IPS-18c (cell line): ENCODE data around the gene P2RX5.
A peak's percentile ranks its signal among the peaks of the same experiment; 100 is the strongest.
"Not testable (repeated sequence)": the region's sequence is repeated elsewhere in the genome, so short reads cannot be mapped to it uniquely, and the experiment has no call there.

ENCODE experiments used
- H3K4me3 ChIP-seq: 2 replicates; pipeline ENCODE4 v1.7.0; 2013; ENCODE audit warnings: low read depth, mild to moderate bottlenecking, low read length, moderate library complexity; ENCODE audit not compliant: insufficient read depth
- H3K9me3 ChIP-seq: one replicate; pipeline ENCODE4 v1.6.1; 2013; ENCODE audit warnings: mild to moderate bottlenecking, low read length, moderate library complexity; ENCODE audit not compliant: control insufficient read depth, insufficient read depth

The P2RX5 gene, protein sequence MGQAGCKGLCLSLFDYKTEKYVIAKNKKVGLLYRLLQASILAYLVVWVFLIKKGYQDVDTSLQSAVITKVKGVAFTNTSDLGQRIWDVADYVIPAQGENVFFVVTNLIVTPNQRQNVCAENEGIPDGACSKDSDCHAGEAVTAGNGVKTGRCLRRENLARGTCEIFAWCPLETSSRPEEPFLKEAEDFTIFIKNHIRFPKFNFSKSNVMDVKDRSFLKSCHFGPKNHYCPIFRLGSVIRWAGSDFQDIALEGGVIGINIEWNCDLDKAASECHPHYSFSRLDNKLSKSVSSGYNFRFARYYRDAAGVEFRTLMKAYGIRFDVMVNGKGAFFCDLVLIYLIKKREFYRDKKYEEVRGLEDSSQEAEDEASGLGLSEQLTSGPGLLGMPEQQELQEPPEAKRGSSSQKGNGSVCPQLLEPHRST

DNA sequence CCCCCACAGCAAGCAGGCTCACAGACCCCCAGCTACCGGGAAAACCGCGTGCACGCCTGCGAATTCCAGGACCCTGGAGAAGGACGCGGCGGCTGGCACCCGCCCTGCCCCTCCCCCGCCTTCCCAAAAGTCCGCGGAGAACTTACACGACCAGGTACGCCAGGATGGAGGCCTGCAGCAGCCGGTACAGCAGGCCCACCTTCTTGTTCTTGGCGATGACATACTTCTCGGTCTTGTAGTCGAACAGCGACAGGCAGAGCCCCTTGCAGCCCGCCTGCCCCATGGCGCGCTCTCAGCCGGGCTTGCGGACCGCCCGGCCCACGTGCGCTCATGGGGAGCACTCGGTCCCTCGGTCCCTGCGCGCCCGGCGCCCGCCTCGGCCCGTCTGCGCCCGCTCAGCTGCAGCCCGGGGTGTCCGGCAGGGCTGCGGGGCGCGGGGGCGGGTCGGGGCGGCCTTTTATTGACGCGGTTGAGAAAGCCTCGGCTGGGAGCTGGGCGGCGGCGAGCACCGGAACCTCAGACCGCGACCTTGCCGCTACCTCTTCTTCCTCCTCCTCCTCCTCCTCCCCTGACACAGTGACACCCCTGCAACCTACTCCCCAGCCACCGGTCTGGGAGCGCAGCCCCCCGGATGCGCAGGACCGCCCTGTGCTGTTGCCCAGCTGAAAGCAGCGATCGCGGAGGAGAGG, at the start of gene P2RX5:
Gene P2RX5, minus strand, starts transcription at position 433 of the 689 bp plus-strand sequence. Its CDS starts 150 bp downstream, at position 283.
- H3K9me3 ChIP-seq = peaks cover 8% of the 10 kb centered on the region
- H3K4me3 ChIP-seq = peak within 1 kb of the TSS; percentile 57

- Histone ChIP-seq H3K4me3 (no peak overlapping the region), H3K9me3 (no peaks in the 10 kb centered on the region)
Measured at GRCh38 chr17:3745071-3745470, 49.1 kb upstream of the P2RX5 start.

- Histone ChIP-seq H3K9me3 (no peaks in the 10 kb centered on the region), H3K4me3 (no peak overlapping the region)
Measured at GRCh38 chr17:3744014-3744413, 48.1 kb upstream of the P2RX5 start.

GRCh38 chr17:3740611-3741073, 44.7 kb upstream of the P2RX5 start:
- Histone ChIP-seq H3K4me3 (no peak overlapping the region), H3K9me3 (no peaks in the 10 kb centered on the region)

- H3K4me3 ChIP-seq = no peak overlapping the region
Measured at GRCh38 chr17:3739422-3740124, 43.6 kb upstream of the P2RX5 start.

GRCh38 chr17:3738562-3739295, 42.8 kb upstream of the P2RX5 start:
- H3K4me3 ChIP-seq = no peak overlapping the region; the same call in 1 of the 2 replicates
- no peaks in the 10 kb centered on the region for H3K9me3 ChIP-seq

More at GRCh38 chr17:3739422-3740124, 43.6 kb upstream of the P2RX5 start:
- H3K9me3 ChIP-seq = no peaks in the 10 kb centered on the region

GRCh38 chr17:3735515-3735914, 39.6 kb upstream of the P2RX5 start:
- no peak overlapping the region for H3K4me3 ChIP-seq
- no peaks in the 10 kb centered on the region for H3K9me3 ChIP-seq

DNA sequence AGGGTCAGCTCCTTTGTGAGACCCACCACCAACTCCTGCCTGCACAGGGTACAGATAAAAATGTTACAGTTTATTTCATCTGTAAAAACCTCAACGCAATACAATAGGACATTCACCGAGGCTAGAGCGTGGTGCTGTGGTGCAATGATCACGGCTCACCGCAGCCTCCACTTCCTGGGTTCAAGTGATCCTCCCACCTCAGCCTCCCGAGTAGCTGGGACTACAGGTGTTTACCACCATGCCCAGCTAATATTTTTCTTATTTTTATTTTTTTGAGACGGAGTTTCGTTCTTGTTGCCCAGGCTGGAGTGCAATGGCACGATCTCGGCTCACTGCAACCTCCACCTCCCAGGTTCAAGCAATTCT, 38.9 kb upstream of the P2RX5 start:
- not testable (repeated sequence) for H3K4me3 ChIP-seq

DNA sequence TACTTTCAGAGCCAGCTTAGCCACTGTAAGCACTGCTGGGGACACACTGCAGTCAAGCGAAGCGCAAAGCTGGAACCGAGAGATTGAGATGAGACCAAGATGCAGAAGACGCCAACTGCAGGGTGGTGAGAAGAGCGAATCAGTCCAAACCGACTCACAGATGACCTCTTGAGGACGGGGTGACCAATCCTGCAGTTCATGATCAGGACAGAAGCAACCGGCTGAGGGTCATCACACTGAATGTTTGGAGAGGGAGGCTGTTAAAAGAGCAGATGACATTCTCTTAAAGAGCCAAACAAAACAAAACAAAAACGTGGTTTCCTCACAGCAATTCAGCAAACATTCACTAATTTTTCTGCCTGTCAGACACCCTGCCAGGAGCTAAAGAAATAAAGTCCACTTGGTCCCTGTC, 36.3 kb upstream of the P2RX5 start:
- Histone ChIP-seq H3K9me3 (no peaks in the 10 kb centered on the region), H3K4me3 (no peak overlapping the region)

More for the DNA sequence above, 38.9 kb upstream of the P2RX5 start:
- H3K9me3 ChIP-seq = not testable (repeated sequence)

DNA sequence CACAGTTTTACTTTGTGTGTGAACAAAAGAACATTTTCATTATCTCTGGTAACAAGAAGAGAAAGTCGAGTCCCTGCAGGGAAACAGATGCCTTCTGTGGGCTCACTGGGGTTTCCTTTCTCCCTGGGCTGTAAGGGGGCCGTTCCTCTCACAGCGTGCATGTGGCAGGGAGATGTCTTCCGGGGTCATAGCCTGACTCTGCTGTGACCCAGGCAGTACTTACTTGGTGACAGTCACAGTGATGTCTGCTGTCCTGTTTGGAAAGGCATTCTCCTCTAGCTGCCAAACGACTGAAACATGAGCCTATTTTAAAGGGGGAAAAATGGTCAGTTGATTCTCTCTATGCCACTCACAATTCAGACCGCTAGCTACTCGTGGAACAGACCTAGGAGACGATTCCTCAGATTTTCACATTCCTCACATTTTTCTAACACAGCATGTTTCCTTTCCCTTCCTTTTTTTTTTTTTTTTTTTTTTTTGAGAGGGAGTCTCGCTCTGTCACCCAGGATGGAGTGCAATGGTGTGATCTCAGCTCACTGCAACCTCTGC, 35.0 kb upstream of the P2RX5 start:
- Histone ChIP-seq H3K9me3 (no peaks in the 10 kb centered on the region), H3K4me3 (no peak overlapping the region)

- Histone ChIP-seq H3K4me3 (no peak overlapping the region), H3K9me3 (no peaks in the 10 kb centered on the region)
Measured at GRCh38 chr17:3729881-3730280, 33.9 kb upstream of the P2RX5 start.

GRCh38 chr17:3728099-3728498, 32.1 kb upstream of the P2RX5 start:
- not testable (repeated sequence) for H3K4me3 ChIP-seq, H3K9me3 ChIP-seq

DNA sequence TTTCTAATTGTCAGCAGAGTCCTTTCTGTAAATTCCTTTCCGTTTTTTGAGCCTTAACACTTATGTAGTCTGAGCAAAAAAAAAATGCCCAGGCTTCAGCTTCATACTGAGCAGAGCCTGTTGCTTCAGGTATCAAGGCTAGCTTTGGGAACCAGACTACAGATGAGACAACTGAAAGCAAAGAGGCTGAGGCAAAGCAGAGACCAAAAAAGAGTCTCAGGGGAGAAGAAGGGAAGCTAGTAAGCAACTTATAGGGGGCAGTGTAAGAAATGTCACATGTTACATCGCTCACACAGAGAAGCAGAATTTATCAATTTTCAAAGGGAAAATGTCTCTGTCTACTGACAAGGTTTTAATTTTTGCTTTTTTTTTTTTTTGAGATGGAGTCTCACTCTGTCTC, 31.1 kb upstream of the P2RX5 start:
- Histone ChIP-seq H3K9me3 (no peaks in the 10 kb centered on the region), H3K4me3 (no peak overlapping the region)

DNA sequence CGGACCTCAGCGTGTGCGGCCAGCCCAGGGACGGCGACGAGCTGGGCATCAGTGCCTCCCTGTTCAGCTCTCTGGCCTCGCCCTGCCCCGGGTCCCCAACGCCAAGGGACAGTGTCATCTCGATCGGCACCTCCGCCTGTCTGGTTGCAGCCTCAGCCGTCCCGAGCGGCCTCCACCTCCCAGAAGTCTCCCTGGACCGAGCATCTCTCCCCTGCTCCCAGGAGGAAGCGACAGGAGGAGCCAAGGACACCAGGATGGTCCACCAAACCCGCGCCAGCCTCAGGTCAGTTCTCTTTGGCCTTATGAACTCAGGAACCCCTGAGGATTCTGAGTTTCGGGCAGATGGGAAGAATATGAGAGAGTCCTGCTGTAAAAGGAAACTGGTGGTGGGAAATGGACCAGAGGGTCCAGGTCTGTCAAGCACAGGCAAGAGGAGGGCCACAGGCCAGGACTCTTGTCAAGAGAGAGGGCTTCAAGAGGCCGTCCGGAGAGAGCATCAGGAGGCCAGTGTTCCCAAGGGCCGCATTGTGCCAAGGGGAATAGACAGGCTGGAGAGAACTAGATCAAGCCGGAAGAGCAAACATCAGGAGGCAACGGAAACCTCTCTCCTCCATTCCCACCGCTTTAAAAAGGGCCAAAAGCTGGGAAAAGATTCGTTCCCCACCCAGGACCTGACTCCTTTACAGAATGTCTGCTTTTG, 28.6 kb upstream of the P2RX5 start:
- H3K4me3 ChIP-seq = peak overlapping the region; percentile 95
- H3K9me3 ChIP-seq = no peaks in the 10 kb centered on the region

DNA sequence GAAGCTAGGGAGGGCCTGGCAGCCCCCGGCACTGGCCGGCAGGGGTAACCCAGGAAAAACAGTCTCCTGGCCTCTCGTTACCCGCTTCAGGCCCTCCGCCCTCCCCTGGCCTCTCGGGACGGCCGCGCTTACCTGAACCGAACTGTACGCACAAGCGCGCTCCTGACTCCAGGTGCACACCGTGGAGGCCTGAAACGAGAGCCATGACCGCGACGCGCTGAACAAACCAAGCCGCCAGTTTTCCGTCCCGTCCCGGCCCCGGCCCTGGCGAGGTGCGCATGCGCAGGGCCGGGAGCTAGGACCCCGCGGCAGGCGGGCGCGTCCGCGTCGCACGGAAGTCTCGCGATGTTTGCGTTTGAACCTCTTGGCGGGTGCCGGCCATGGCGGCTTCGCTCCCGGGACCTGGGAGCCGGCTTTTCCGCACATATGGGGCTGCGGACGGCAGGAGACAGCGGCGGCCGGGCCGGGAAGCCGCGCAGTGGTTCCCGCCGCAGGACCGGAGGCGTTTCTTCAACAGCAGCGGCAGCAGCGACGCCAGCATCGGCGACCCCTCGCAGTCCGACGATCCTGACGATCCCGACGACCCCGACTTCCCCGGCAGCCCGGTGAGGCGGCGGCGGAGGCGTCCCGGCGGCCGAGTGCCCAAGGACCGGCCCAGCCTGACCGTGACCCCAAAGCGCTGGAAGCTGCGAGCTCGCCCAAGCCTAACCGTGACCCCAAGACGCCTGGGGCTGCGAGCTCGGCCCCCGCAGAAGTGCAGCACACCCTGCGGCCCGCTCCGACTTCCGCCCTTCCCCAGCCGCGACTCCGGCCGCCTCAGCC, 27.8 kb upstream of the P2RX5 start, which contains the start of gene HASPIN:
Gene HASPIN, plus strand, starts transcription at position 348 of the 822 bp plus-strand sequence. Its CDS starts 33 bp downstream, at position 381.
- H3K4me3 ChIP-seq = peak within 1 kb of the TSS; percentile 95
- H3K9me3 ChIP-seq = no peaks in the 10 kb centered on the region
